NCI-H2029 (cell line): ENCODE data around the gene ABHD16A.

ENCODE experiments used
- DNase-seq: peaks from one replicate; lab custom pipeline; 2025; lab: John Stamatoyannopoulos, UW

Gene ABHD16A

GRCh38 chr6:31730631-31731086 is 27.5 kb upstream of the ABHD16A start:
- no peak for DNase-seq

DNA sequence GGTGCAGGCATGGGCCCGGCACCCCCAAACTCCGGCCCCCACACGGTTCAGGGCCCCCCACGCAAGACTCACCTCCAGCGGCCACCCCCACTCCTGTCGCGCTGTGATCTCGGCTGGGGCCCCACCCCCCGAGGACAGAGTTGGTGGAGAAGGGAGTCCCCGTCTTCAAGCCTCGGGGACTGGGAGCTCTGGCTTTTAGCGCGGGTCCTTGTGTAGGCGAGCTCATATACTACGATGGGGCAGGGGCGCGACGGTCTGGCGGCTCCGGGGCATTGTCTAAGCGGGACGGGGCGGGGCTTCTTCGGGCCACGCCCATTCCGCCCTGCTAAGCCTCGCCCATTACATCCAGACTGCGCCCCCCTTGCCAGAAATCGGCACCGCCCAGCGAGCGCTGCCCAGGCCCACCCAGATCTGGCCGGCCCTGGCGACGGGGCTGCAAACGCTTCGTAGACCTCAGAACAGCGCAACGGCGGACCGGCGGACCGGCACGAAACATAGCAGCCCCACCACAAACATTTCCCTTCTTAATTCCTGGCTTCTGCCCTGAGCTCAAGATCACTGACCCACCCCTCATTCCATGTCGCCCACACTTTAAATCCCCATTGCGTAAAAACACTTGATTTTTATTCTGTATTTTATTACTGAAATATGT is 27.0 kb upstream of the ABHD16A start:
- DNase-seq = peak; percentile 51

GRCh38 chr6:31729515-31729978 is 26.4 kb upstream of the ABHD16A start:
- peak; percentile 78 for DNase-seq

DNA sequence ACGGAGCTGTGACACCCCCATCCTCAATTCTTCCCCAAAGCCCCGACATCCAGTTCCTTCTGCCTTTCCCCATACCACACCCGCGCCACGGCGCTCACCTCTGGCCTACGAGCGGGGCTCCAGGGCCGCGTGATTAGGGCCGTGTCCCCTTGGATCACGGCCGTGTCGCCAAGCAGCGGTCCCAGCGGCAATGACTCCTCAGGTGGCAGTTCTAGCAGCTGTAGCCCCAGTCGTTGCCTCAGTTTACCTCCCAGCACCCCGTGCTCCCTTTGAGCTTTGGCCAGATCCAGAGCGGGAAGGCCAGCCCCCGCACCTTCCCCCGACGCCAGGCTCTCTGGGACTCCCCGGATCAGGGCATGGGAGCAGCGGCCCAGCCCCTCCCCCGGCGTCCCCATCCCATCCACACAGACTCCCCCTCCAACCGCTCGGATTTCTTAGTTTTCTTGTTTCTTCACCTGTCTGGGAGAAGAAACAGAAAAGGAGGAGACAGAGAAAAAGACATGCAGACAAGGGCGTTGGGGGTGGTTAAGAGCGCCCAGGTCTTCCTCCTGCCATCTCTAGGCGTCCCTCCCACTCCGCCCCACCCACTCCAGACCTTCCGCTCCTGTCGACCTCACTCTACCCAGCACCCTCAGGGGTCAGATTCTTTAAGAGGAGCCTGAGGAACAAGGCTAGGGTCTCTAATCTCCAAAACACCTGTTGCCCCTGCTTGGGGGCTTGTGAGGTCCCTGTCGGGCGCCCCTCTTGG is 25.8 kb upstream of the ABHD16A start, which contains the start of gene DDAH2:
Gene DDAH2, minus strand, starts transcription at position 533 of the 748 bp plus-strand sequence. Its CDS starts 138 bp downstream, at position 395.
- DNase-seq = no peak

DNA sequence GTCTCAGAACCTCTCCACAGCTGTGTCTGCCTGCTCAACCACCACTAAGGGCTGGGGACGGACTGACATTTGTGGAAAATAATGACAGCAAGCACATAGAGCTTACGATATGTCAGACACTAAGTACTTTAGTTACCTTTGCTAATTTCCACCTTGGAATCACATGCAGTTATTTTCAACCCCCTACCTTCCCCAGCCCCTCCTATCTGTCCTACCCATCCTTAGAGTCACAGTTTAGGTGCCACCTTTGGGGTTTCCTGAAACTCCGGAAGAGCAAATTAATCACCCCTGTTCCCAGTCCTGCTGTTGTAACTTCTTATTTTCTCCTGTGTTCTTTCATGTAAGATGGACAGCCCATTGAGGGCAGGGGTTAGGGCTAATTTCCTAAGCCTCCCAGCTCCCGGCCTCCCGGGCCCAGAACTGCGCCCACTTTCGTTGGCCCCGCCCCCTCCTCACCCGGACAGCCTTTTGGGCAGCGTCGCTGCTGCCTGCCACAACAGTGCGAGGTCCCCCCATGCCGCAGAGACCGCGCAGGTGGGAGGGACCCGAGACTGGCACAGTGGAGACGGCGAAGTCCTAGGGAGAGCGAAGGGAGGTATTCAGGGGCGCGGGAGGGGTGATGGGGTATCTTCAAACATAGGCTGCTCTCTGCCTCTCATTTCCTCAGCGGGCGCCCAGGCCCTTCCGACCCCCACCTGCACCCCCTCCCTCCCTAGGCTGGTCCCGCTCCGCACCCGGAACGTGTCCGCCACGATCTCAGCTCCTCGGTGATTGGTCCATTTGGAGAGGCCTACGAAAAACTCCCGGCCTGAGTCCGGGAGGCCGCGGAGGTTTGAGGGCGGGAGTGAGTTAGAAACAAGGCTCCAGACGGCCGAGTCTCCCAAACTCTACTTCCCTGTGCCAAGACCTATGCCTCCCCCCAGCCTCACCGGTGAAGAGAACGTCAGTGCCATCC is 24.9 kb upstream of the ABHD16A start:
- DNase-seq = no peak

GRCh38 chr6:31727034-31727716 is 24.1 kb upstream of the ABHD16A start:
- DNase-seq = no peak

DNA sequence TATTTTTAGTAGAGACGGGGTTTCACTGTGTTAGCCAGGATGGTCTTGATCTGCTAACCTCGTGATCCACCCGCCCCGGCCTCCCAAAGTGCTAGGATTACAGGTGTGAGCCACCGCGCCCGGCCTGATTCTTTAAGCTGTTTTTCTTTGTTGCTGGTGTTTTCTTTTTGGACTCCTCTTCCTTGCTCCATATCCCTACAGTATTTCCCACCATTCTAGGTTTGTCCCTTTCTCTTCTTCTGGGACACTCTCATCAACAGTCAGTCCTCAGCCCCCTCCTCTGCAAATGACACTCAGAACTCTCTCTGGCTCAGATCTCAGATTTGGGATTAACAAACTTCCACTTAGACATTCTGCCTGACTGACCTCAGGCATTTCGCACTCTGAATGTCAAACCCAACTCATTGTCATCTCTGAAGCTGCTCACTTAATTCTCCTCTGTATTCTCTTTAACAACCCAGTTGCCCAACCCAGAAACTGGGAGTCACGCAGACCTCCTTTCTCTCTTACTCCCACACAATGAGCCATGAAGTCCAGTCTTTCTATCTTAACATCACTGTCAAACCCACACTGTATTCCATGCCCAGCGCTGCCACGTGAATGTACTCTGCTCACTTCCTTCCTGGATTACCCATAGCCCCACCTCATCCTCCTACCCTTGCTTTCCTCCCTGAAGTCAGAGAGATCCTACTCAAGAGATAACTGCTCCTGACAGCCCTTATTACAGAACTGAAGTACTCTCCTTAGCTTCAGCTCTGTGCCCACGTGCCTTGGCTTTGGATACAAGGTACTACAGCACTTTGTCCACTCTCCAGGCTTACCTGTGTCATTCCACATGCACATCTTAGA is 22.6 kb upstream of the ABHD16A start:
- DNase-seq = no peak

DNA sequence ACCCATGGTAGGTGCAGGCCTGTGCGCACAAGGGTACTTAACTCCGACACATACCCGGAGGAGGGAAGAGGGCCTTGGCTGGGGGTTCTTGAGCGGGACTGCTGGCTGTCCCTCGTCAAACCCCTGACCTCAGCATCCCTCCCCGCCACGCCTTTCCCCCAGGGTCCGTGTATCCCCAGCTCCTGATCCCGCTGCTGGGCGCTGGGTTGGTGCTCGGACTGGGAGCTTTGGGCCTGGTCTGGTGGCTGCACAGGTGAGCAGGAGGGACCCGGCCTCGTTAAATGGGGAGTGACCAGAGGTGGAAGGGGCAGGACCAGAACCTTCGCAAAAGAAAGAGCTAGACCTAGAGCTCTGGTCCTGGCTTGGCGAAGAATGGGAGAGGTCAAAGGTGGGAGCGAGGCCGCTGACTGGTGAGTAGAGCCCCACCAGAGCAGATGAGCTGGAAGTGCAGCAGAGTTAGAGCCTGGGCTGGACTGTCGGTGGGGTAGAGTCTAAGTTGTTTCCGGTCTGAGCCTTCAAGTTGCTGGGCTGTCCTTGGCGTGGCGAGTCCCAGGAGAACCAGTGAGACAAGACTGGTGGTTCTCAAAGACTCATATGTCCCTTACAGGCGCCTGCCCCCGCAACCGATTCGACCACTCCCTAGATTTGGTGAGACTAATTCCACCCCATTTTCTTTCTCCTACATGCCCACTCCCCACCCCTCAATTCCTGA is 21.0 kb upstream of the ABHD16A start:
- DNase-seq = no peak

DNA sequence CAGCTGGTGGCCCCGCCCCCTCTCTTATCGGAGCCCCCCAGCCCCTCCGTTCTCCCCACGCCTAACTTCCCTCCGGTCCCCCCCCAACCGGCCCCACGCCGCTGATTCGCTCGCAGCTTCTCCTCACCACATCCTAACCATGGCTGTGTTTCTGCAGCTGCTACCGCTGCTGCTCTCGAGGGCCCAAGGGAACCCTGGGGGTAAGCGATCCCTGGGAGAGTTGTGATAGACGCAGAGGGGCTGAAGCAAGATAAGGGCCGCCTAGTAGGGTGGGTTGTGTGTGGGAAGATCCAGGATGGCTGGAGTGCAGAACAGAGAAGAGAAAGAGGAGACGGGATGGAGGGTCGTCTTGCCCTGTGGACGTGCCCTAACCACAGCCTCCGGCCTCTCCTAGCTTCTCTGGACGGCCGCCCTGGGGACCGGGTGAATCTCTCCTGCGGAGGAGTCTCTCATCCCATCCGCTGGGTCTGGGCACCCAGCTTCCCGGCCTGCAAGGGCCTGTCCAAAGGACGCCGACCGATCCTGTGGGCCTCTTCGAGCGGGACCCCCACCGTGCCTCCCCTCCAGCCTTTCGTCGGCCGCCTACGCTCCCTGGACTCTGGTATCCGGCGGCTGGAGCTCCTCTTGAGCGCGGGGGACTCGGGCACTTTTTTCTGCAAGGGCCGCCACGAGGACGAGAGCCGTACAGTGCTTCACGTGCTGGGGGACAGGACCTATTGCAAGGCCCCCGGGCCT is 20.3 kb upstream of the ABHD16A start, which contains the start of gene MPIG6B:
Gene MPIG6B, plus strand, starts transcription at position 129 of the 735 bp plus-strand sequence. Its CDS starts 11 bp downstream, at position 140.
- no peak for DNase-seq

- DNase-seq = peak; percentile 4
Observed at GRCh38 chr6:31722173-31722572, 19.0 kb upstream of the ABHD16A start.

DNA sequence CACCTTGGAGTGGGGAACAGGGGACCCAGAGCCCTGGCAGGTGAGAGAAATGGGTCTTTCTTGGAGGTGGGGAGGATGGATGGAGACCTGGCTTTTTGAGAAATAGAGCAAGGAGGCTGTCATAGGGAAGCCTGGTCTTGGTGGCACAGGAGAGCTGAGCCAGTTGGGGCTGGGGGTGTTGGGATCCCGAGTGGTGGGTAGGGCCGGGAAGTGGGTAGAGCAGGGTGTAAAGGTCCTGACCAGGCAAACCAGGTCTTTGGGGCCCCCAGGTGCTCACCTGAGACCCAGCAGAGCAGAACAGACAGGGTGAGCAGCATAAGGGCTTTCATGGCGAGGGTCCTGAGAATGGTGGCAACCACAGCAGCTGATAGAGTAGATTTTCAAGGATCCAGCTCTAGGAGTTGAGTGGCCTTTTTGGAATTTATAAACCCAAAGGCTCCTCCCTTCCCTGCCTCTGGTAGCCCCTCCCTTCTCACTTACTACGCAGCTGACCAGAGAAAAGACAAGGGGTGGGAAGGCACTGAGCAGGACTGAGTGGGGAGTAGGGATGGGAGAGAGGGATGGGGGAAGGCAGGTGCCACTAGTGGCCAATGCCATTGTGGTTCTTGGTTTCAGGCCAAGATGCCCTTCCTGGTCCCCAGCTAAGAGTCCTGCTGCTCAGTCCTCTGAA is 18.4 kb upstream of the ABHD16A start, which contains the start of gene LY6G6C:
Gene LY6G6C, minus strand, starts transcription at position 396 of the 670 bp plus-strand sequence. Its CDS starts 67 bp downstream, at position 329.
- no peak for DNase-seq

DNA sequence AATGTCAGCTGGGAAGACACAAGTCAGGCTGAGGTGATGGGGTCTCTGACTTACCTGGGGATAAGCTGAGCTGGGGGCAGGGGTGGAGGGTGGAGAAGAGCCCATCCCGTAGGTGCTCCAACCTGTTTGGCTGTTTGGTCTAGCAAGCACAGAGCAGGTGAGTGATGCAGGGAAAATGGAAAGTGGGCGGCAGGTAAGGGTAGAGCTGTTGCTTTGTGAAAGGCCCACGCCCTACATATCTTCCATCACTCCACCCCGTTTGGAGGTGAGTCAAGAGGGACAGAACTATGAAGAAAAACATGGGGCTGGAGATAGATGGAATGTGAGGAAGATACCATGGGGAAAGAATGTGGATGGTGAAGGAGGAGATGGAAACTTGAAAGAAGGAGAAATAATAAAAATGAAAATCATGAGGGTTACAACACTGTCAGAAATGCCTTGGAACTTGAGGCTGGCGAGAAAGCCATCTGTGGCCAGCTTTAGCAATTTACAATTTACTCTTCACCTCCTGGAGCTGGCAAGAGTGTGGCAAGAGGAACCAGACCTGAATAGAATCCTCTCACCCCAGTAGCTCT is 17.2 kb upstream of the ABHD16A start:
- DNase-seq = no peak

DNA sequence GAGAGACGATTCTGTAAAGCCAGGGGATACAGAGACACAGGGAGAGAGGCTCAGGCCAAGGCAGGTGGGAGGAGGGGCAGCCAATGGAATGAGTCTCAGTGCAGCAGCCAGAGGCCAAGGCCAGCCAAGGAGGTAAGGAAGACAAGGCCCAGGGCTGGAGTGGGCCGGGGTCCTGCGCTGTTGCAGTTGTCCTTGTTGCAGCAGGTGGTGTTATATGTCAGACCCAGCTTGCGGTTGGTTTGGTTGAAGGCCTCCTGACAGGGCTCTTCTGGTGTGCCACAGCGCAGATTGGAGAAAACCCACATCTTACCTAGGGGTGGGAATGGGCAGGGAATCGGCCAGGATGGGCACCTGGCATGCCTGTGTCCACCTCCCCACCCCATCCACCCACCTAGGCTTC is 15.9 kb upstream of the ABHD16A start:
- no peak for DNase-seq

DNA sequence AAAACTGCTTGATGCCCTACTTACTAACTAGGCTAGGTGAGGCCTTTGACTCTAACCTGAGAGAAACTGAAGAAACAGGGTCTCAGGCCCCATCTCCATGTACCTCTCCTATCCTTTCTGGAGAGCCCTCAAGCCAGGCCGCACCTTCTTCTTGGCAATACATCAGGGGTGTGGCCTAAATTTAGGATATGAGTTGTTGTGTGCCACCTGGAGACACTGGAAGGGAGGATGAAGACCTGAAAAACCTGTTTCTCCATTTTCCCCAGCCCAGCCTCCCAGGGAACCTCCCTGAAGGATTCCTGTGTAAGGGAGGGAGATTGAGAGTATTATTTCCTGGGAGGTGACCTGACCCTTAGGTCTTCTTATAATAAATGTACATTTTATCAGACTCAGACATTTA is 15.1 kb upstream of the ABHD16A start:
- DNase-seq = peak; percentile 74

- no peak for DNase-seq
Observed at GRCh38 chr6:31717499-31718222, 14.5 kb upstream of the ABHD16A start.

DNA sequence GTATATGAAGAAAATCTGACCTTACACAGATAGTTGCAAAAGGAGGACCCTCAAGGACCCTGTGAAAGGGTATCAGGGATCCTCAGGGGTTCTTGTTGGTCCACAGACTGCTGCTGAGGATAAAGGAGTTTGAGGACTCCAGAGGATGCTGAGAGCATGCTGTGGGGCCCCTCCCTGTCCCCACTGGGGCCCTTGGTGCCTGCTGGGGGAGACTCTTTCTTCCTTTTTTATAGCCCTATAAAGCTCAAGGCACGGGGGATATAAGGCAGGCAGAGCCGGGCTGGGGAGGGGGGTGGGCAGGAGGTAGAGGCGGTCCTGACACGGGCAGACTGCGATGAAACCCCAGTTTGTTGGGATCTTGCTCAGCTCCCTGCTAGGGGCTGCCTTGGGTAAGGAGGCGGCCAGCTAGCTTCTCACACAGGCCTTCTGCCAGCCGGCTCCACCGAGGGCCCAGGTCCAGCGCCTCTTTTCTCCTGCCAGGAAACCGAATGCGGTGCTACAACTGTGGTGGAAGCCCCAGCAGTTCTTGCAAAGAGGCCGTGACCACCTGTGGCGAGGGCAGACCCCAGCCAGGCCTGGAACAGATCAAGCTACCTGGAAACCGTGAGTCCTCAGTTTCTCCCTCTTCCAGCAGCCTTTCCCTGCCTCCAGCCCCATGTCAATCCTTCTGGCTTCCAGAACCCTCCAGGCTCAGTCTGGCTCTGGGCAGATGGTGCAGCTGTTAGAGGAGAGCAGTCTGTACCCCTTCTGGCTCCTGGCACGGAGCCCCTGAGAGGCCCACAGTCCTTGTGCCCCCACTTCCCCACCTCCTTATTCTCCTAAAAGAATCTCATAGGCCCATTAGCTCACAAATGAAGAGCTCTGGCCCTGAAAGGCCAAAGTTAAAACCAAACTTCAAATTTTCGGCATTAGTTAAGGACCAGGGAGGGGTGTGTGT is 12.2 kb upstream of the ABHD16A start, which contains the start of gene LY6G6D:
Gene LY6G6D, plus strand, starts transcription at position 327 of the 937 bp plus-strand sequence. Its CDS starts 8 bp downstream, at position 335.
- DNase-seq = no peak
